ACC112 (cell line): ENCODE measurements around the gene CCDC191.
A peak's percentile ranks its signal among the peaks of the same experiment; 100 is the strongest.

Source experiments
- H2AFZ ChIP-seq: fragments of 200-600 bp; sonication (generic); one replicate; pipeline ENCODE4 v1.6.0; 2017; ENCODE audit warnings: antibody characterized with exemption, low read length; ENCODE audit not compliant: unreplicated experiment
- H3K27ac ChIP-seq: fragments of 200-600 bp; sonication (generic); 2 replicates; pipeline ENCODE4 v1.5.1; 2014; ENCODE audit warnings: low read depth, mild to moderate bottlenecking, antibody characterized with exemption, low read length, moderate library complexity
- H3K27me3 ChIP-seq: fragments of 200-600 bp; sonication (generic); 2 replicates; pipeline ENCODE4 v1.6.1; 2014; ENCODE audit warnings: mild to moderate bottlenecking, antibody characterized with exemption, low read length, moderate library complexity, mixed read lengths; ENCODE audit not compliant: insufficient read depth
- H3K36me3 ChIP-seq: fragments of 200-600 bp; sonication (generic); 2 replicates; pipeline ENCODE4 v1.6.1; 2016; ENCODE audit warnings: mild to moderate bottlenecking, antibody characterized with exemption, low read length, moderate library complexity, mixed read lengths; ENCODE audit not compliant: insufficient read depth
- H3K4me1 ChIP-seq: fragments of 200-600 bp; sonication (generic); one replicate; pipeline ENCODE4 v1.6.1; 2016; ENCODE audit warnings: low read length, mixed read lengths; ENCODE audit not compliant: insufficient read depth, unreplicated experiment, control insufficient read depth
- H3K4me3 ChIP-seq: fragments of 200-600 bp; sonication (generic); 2 replicates; pipeline ENCODE4 v1.5.1; 2014; ENCODE audit warnings: mild to moderate bottlenecking, low read depth, low read length
- H3K79me2 ChIP-seq: fragments of 200-600 bp; sonication (generic); one replicate; pipeline ENCODE4 v1.6.0; 2016; ENCODE audit warnings: low read length; ENCODE audit not compliant: control insufficient read depth, unreplicated experiment, insufficient read depth

The CCDC191 gene

DNA sequence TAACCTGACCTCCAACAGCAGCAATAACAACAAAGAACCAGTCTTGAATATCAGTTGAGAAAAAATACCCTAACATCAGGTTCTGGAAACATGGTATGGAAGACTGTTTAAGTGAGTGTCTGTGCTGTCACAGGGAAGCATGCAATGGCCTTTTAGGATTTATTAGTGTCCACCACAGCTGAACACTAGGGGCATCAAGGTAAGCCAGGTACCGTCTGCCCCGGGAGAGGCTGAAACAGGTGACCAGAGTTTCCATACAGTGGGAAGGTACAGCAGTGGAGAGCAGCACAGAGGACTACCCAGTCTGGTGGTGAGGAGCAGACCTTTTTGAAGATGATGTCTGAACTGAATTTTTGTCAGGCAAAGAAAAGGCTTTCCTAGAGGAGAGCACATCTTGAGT lies 90.2 kb downstream of the CCDC191 start:
- H3K4me3 ChIP-seq: no peak overlapping the region
- H3K36me3 ChIP-seq: no peaks in the 10 kb centered on the region
- H3K27me3 ChIP-seq: no peaks in the 10 kb centered on the region

DNA sequence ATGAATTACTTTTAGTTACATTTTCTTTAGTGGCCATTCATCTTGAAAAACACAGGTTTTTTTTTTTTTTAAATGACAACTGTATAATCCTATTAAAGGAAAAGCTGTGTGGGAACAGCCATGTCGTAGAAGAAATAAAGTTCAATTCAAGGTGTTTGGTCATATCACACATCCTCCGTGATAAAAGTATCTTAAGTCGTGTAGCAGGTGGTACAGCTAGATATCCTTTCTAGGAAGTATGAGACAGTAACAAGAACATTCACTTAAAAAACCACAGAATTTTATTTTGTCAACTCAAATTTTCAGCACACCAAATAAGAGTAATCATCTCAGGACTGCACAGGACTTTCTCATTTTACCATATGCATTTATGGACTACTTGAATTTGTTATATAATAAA lies 92.4 kb downstream of the CCDC191 start:
- Histone ChIP-seq H3K27me3 (no peaks in the 10 kb centered on the region), H3K36me3 (no peaks in the 10 kb centered on the region), H3K4me3 (no peak overlapping the region), H3K27ac (no peak overlapping the region), H2AFZ (no peak overlapping the region), H3K79me2 (no peaks in the 10 kb centered on the region), H3K4me1 (no peaks in the 10 kb centered on the region)

More for the DNA sequence above, 90.2 kb downstream of the CCDC191 start:
- Histone ChIP-seq H3K79me2 (no peaks in the 10 kb centered on the region), H2AFZ (no peak overlapping the region), H3K4me1 (no peaks in the 10 kb centered on the region), H3K27ac (no peak overlapping the region)

DNA sequence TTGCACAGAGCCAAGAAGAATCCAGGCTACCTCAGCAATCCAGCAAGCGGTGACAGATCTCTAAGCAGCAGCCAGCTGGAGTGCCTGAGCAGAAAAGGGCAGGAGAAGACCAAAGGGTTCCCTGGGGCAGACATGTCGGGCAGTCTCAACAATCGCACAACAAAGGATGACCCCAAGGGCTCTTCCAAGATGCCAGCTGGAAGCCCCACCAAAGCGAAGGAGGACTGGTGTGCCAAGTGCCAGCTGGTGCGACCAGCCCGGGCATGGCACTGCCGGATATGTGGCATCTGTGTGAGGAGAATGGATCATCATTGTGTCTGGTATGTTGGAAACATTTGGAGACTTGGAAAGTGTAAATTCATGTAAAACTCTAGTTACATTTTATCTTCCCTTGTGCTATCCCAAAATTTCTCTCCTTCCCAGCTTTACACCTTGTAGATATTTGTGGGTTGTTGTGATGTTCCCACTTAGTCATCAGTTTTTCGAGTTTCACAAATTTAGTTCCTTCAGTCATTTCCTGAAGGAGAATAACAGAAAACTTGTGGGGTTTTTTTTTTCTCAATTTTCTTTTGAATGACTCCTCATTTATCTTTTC lies 102.1 kb downstream of the CCDC191 start:
- Histone ChIP-seq H3K4me3 (no peak overlapping the region), H3K36me3 (no peaks in the 10 kb centered on the region), H3K27ac (no peak overlapping the region), H3K4me1 (peaks cover 6% of the 10 kb centered on the region), H2AFZ (no peak overlapping the region), H3K27me3 (peaks cover 9% of the 10 kb centered on the region), H3K79me2 (no peaks in the 10 kb centered on the region)

DNA sequence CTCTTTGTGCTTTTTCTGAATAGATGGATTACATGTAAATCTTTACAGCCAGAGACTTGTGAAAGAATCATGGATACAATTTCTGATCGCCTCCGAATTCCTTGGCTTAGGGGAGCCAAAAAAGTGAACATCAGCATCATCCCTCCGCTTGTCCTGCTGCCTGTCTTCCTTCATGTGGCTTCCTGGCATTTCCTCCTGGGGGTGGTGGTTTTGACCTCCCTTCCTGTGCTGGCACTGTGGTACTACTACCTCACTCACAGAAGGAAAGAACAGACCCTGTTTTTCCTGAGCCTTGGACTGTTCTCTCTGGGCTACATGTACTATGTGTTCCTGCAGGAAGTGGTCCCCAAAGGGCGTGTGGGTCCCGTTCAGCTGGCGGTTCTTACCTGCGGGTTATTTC lies 102.6 kb downstream of the CCDC191 start:
- Histone ChIP-seq H3K27ac (no peak overlapping the region), H3K27me3 (peaks cover 14% of the 10 kb centered on the region), H3K4me1 (peaks cover 6% of the 10 kb centered on the region), H3K4me3 (no peak overlapping the region), H2AFZ (no peak overlapping the region), H3K79me2 (no peaks in the 10 kb centered on the region), H3K36me3 (no peaks in the 10 kb centered on the region)

DNA sequence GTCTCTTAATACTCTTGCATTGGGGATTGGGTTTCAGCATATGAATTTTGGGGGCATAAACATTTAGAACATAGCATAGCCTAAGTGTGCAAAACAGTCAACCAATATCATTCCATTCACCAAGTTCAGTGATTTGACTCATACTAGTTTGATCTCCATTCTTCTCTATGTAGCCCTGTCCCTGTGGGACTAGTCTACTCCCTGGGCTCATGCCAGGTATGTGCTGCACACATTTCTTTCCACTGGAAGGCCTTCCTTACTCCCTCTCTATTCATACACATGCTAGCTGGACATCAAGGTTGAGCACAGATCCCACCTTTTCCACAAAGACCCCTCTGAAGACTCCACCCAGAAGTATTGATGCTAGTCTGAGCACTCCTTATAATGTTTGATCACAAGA lies 103.4 kb downstream of the CCDC191 start:
- Histone ChIP-seq H3K36me3 (no peaks in the 10 kb centered on the region), H3K27ac (no peak overlapping the region), H3K4me1 (peaks cover 6% of the 10 kb centered on the region), H3K79me2 (no peaks in the 10 kb centered on the region), H3K4me3 (no peak overlapping the region), H3K27me3 (peaks cover 22% of the 10 kb centered on the region), H2AFZ (no peak overlapping the region)

DNA sequence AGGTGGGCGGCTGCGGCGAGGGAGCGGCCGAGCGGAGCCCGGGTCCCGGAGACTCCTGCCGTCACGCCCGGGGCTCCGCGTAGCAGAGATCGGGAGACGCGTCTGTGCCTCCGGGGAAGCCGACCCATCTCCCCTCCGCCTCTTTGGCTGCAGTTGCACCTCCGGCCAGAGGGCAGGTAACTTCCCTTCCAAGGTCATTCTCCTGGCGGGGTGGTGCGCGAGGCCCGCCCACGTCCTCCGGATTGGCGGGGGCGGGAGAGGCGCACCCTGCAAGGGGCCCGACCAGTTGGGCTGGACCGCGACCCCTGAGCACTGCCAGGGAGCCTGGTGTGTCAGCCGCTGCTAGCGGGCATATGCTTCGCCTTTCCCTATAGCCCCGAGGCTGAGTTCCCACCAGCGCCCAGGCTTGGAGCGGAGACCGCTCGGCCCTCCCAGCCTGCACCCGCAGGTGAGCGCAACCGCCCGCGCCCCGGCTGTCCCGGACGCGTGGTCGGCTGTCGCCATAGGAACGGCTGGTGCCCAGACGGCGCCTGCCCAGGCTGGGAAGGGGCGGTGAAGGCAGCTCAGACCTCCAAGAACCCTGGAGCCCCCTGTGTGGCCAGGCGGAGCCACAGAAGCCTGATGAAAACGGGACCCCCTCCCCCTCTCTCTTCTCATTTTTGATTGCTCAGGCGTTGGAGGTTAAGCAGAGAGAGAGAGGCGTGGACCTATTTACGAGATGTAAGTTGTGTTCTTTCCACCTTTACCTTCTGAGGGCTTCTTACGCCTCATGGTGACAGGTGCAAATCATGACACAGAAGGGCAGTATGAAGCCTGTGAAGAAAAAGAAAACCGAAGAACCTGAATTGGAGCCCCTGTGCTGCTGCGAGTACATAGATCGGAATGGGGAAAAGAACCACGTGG lies 108.1 kb downstream of the CCDC191 start:
- H3K27ac ChIP-seq: no peak overlapping the region
- no peaks in the 10 kb centered on the region for H3K79me2 ChIP-seq
- peaks cover 5% of the 10 kb centered on the region for H3K4me1 ChIP-seq
- peaks cover 23% of the 10 kb centered on the region for H3K27me3 ChIP-seq
- peak overlapping the region; percentile 81 for H3K4me3 ChIP-seq
- H3K36me3 ChIP-seq: no peaks in the 10 kb centered on the region
- peak overlapping the region; percentile 41 for H2AFZ ChIP-seq

DNA sequence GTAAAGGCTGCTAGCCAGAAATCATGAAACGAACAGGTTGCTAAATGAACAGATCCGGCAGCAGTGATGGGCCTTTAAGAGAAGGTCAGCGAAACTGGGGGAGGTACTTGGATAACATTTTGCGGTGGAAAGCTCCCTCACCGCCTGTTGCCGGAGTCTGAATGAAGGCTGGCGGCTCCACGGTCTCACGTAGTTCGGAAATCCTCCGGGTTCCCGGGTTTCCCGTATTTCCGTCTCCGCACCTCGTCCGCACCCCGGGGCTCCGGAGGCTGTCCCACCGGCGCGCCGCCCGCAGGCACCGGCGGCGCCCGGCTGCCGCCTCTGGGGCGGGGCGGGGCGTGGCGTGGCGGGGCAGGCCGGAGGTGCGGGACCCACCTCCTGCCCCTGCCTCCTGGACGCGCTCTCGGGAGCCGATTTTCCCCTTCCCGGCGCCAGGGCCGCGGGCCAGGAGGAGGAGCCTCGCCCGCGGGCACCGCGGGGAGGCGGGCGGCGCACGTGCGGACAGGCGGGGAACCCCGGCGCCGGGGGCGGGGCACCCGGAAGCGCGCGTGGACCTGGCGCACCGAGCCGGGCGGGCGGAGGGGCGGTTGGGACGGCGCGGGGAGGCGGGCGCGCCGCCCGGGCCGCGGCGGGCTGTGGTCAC lies 108.8 kb downstream of the CCDC191 start, which contains the start of gene ZDHHC23:
TSS of gene ZDHHC23 (plus strand) at position 642 of the 643 bp plus-strand sequence. CDS start 790 bp downstream, outside the sequence.
- H2AFZ ChIP-seq: peak within 1 kb of the TSS; percentile 41
- peak within 1 kb of the TSS; percentile 81 for H3K4me3 ChIP-seq
- H3K4me1 ChIP-seq: no peaks in the 10 kb centered on the region
- no peak within 1 kb of the TSS for H3K27ac ChIP-seq
- no peaks in the 10 kb centered on the region for H3K36me3 ChIP-seq
- H3K79me2 ChIP-seq: no peaks in the 10 kb centered on the region
- peaks cover 23% of the 10 kb centered on the region for H3K27me3 ChIP-seq

DNA sequence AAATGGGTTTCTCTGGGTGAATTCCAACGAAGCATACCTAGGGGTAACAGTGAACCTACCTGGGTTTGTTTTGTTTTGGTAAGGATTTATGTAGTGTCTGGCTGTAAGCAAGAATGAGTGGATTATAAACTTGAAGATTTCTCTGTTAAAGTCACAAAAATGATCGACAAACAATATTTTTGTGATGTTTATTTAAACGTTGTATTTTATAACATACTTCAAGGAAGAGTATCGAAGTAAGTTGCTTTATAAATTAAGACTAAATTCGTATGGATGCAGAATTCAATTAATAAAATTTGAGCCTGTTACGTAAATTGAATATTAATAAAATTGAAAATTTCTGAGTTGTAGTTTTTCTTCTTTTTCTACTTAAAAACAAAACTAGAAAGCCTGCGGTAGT lies 109.5 kb downstream of the CCDC191 start:
- Histone ChIP-seq H3K79me2 (no peaks in the 10 kb centered on the region), H3K36me3 (no peaks in the 10 kb centered on the region), H3K27ac (no peak overlapping the region), H2AFZ (peak overlapping the region; percentile 41), H3K4me3 (peak overlapping the region; percentile 81), H3K27me3 (peaks cover 23% of the 10 kb centered on the region), H3K4me1 (no peaks in the 10 kb centered on the region)

DNA sequence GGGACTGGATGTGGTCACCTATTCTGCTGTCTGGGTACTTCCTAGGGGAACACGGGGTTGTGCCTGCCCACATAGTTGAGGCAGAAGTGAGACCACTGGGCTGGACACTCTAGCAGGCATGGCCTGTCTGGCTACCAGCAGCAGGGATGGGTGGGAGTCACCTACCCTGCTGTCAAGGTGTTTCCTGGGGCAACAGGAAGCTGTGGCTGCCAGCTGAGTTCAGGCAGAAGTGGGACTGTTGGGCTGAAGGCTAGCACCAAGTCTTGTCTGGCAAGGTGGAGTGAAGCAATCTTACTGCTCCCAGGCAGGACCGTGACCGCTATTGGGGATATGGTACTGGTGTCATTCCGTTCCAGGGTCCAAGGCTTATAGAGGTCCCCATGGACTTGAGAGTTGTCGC lies 128.8 kb downstream of the CCDC191 start:
- H2AFZ ChIP-seq: no peak overlapping the region
- no peaks in the 10 kb centered on the region for H3K79me2 ChIP-seq
- no peaks in the 10 kb centered on the region for H3K36me3 ChIP-seq
- H3K27ac ChIP-seq: no peak overlapping the region
- H3K27me3 ChIP-seq: no peaks in the 10 kb centered on the region
- no peak overlapping the region for H3K4me3 ChIP-seq
- no peaks in the 10 kb centered on the region for H3K4me1 ChIP-seq

DNA sequence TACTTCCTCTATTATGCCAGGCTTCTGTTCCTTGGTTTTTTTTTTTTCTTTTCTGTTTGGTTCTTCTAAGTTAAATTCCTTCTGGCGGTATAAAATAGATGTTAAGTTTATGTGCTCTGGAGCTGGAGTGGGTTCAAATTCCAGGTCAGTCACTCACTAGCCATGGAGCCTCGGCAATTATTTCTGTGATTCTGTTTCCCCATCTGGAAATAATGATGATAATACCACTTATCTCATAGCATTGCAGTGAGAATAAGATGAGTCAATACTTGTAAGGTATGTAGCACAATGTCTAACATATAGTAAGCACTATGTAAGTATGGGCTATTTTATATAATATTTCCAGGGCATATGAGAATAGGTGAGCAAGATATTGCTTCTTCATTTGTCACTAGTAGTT lies 141.7 kb downstream of the CCDC191 start:
- Histone ChIP-seq H3K4me1 (peaks cover 9% of the 10 kb centered on the region), H3K27me3 (no peaks in the 10 kb centered on the region), H2AFZ (peak overlapping the region; percentile 47), H3K4me3 (no peak overlapping the region), H3K79me2 (no peaks in the 10 kb centered on the region), H3K36me3 (no peaks in the 10 kb centered on the region), H3K27ac (no peak overlapping the region)
